Measurements from ENCODE around the gene PDGFD. TPM values are rescaled to one million over a fixed set of nuclear protein-coding genes. Genes with fewer than 3 reads are reported as not detected.

The PDGFD gene
- 2.8 TPM for polyA plus RNA-seq (2013, experiment 1 of 4)
- polyA plus RNA-seq (2013, experiment 2 of 4): 3.3 TPM
- 2.9 TPM for polyA plus RNA-seq (2013, experiment 3 of 4)
- polyA plus RNA-seq (2013, experiment 4 of 4): 2.4 TPM

- Histone ChIP-seq H3K9me3 (ENCODE audit: control insufficient read depth, low read length) (no peaks in the 10 kb centered on the region), H3K27ac (ENCODE audit: insufficient read depth, low read depth, low read length, poor library complexity, severe bottlenecking) (no peak within 1 kb of the TSS), H3K4me3 (ENCODE audit: insufficient read depth, low read depth, low read length) (peak within 1 kb of the TSS; percentile 63), H3K27me3 (ENCODE audit: control insufficient read depth, insufficient read depth, low read length, poor library complexity, severe bottlenecking) (no peaks in the 10 kb centered on the region), H3K36me3 (ENCODE audit: control insufficient read depth, insufficient read depth, low read length) (no peaks in the 10 kb centered on the region), H3K4me1 (ENCODE audit: control insufficient read depth, insufficient read depth, low read length) (no peaks in the 10 kb centered on the region)
- WGBS, 2 experiments: 1% methylated on average over 37 of the region's 37 CpGs
Measured at GRCh38 chr11:104164028-104164520, at the start of gene PDGFD. Gene PDGFD (minus strand): TSS chr11:104164147.

GRCh38 chr11:104206936-104207335, 43.0 kb upstream of the PDGFD start:
- H3K4me3 ChIP-seq (ENCODE audit: insufficient read depth, low read depth, low read length): no peak overlapping the region

GRCh38 chr11:104205838-104206237, 41.9 kb upstream of the PDGFD start:
- H3K4me3 ChIP-seq (ENCODE audit: insufficient read depth, low read depth, low read length): no peak overlapping the region
- no peaks in the 10 kb centered on the region for H3K27me3 ChIP-seq (ENCODE audit: control insufficient read depth, insufficient read depth, low read length, poor library complexity, severe bottlenecking)
- no peaks in the 10 kb centered on the region for H3K36me3 ChIP-seq (ENCODE audit: control insufficient read depth, insufficient read depth, low read length)
- H3K4me1 ChIP-seq (ENCODE audit: control insufficient read depth, insufficient read depth, low read length): no peaks in the 10 kb centered on the region
- no peaks in the 10 kb centered on the region for H3K9me3 ChIP-seq (ENCODE audit: control insufficient read depth, low read length)
- no peak overlapping the region for H3K27ac ChIP-seq (ENCODE audit: insufficient read depth, low read depth, low read length, poor library complexity, severe bottlenecking)

More at GRCh38 chr11:104206936-104207335, 43.0 kb upstream of the PDGFD start:
- Histone ChIP-seq H3K27me3 (ENCODE audit: control insufficient read depth, insufficient read depth, low read length, poor library complexity, severe bottlenecking) (no peaks in the 10 kb centered on the region), H3K36me3 (ENCODE audit: control insufficient read depth, insufficient read depth, low read length) (no peaks in the 10 kb centered on the region), H3K4me1 (ENCODE audit: control insufficient read depth, insufficient read depth, low read length) (no peaks in the 10 kb centered on the region), H3K27ac (ENCODE audit: insufficient read depth, low read depth, low read length, poor library complexity, severe bottlenecking) (no peak overlapping the region), H3K9me3 (ENCODE audit: control insufficient read depth, low read length) (no peaks in the 10 kb centered on the region)
- WGBS, 2 experiments: 90 to 98% methylated on average over 3 to 4 of the region's 4 CpGs

- H3K9me3 ChIP-seq (ENCODE audit: control insufficient read depth, low read length): no peaks in the 10 kb centered on the region
- no peaks in the 10 kb centered on the region for H3K27me3 ChIP-seq (ENCODE audit: control insufficient read depth, insufficient read depth, low read length, poor library complexity, severe bottlenecking)
- H3K27ac ChIP-seq (ENCODE audit: insufficient read depth, low read depth, low read length, poor library complexity, severe bottlenecking): no peak overlapping the region
- H3K4me3 ChIP-seq (ENCODE audit: insufficient read depth, low read depth, low read length): no peak overlapping the region
- H3K36me3 ChIP-seq (ENCODE audit: control insufficient read depth, insufficient read depth, low read length): no peaks in the 10 kb centered on the region
- H3K4me1 ChIP-seq (ENCODE audit: control insufficient read depth, insufficient read depth, low read length): no peaks in the 10 kb centered on the region
Measured at GRCh38 chr11:104200688-104201087, 36.7 kb upstream of the PDGFD start.

- 91 to 100% methylated on average over 1 of the region's 1 CpG for WGBS, 2 experiments
- Histone ChIP-seq H3K4me1 (ENCODE audit: control insufficient read depth, insufficient read depth, low read length) (no peaks in the 10 kb centered on the region), H3K27ac (ENCODE audit: insufficient read depth, low read depth, low read length, poor library complexity, severe bottlenecking) (no peak overlapping the region), H3K9me3 (ENCODE audit: control insufficient read depth, low read length) (no peaks in the 10 kb centered on the region), H3K27me3 (ENCODE audit: control insufficient read depth, insufficient read depth, low read length, poor library complexity, severe bottlenecking) (no peaks in the 10 kb centered on the region), H3K36me3 (ENCODE audit: control insufficient read depth, insufficient read depth, low read length) (no peaks in the 10 kb centered on the region), H3K4me3 (ENCODE audit: insufficient read depth, low read depth, low read length) (no peak overlapping the region)
Measured at GRCh38 chr11:104199053-104199452, 35.1 kb upstream of the PDGFD start.

- H3K27me3 ChIP-seq (ENCODE audit: control insufficient read depth, insufficient read depth, low read length, poor library complexity, severe bottlenecking): no peaks in the 10 kb centered on the region
- H3K9me3 ChIP-seq (ENCODE audit: control insufficient read depth, low read length): no peaks in the 10 kb centered on the region
- no peaks in the 10 kb centered on the region for H3K4me1 ChIP-seq (ENCODE audit: control insufficient read depth, insufficient read depth, low read length)
- H3K4me3 ChIP-seq (ENCODE audit: insufficient read depth, low read depth, low read length): no peak overlapping the region
- no peak overlapping the region for H3K27ac ChIP-seq (ENCODE audit: insufficient read depth, low read depth, low read length, poor library complexity, severe bottlenecking)
- 89 to 92% methylated on average over 2 of the region's 2 CpGs for WGBS, 2 experiments
- no peaks in the 10 kb centered on the region for H3K36me3 ChIP-seq (ENCODE audit: control insufficient read depth, insufficient read depth, low read length)
Measured at GRCh38 chr11:104198576-104198975, 34.6 kb upstream of the PDGFD start.

GRCh38 chr11:104191124-104191523, 27.2 kb upstream of the PDGFD start:
- WGBS, 2 experiments: 91 to 95% methylated on average over 3 of the region's 3 CpGs
- no peaks in the 10 kb centered on the region for H3K36me3 ChIP-seq (ENCODE audit: control insufficient read depth, insufficient read depth, low read length)
- no peaks in the 10 kb centered on the region for H3K4me1 ChIP-seq (ENCODE audit: control insufficient read depth, insufficient read depth, low read length)
- H3K27me3 ChIP-seq (ENCODE audit: control insufficient read depth, insufficient read depth, low read length, poor library complexity, severe bottlenecking): no peaks in the 10 kb centered on the region
- H3K27ac ChIP-seq (ENCODE audit: insufficient read depth, low read depth, low read length, poor library complexity, severe bottlenecking): no peak overlapping the region
- H3K9me3 ChIP-seq (ENCODE audit: control insufficient read depth, low read length): no peaks in the 10 kb centered on the region
- no peak overlapping the region for H3K4me3 ChIP-seq (ENCODE audit: insufficient read depth, low read depth, low read length)

- Histone ChIP-seq H3K4me3 (ENCODE audit: insufficient read depth, low read depth, low read length) (no peak overlapping the region), H3K27ac (ENCODE audit: insufficient read depth, low read depth, low read length, poor library complexity, severe bottlenecking) (no peak overlapping the region), H3K4me1 (ENCODE audit: control insufficient read depth, insufficient read depth, low read length) (no peaks in the 10 kb centered on the region), H3K36me3 (ENCODE audit: control insufficient read depth, insufficient read depth, low read length) (no peaks in the 10 kb centered on the region), H3K9me3 (ENCODE audit: control insufficient read depth, low read length) (no peaks in the 10 kb centered on the region), H3K27me3 (ENCODE audit: control insufficient read depth, insufficient read depth, low read length, poor library complexity, severe bottlenecking) (no peaks in the 10 kb centered on the region)
Measured at GRCh38 chr11:104183593-104183992, 19.6 kb upstream of the PDGFD start.

- Histone ChIP-seq H3K27ac (ENCODE audit: insufficient read depth, low read depth, low read length, poor library complexity, severe bottlenecking) (no peak overlapping the region), H3K4me1 (ENCODE audit: control insufficient read depth, insufficient read depth, low read length) (no peaks in the 10 kb centered on the region), H3K27me3 (ENCODE audit: control insufficient read depth, insufficient read depth, low read length, poor library complexity, severe bottlenecking) (no peaks in the 10 kb centered on the region), H3K4me3 (ENCODE audit: insufficient read depth, low read depth, low read length) (no peak overlapping the region), H3K9me3 (ENCODE audit: control insufficient read depth, low read length) (no peaks in the 10 kb centered on the region), H3K36me3 (ENCODE audit: control insufficient read depth, insufficient read depth, low read length) (no peaks in the 10 kb centered on the region)
- 97% methylated on average over 1 of the region's 1 CpG for WGBS, 2 experiments
Measured at GRCh38 chr11:104175769-104176168, 11.8 kb upstream of the PDGFD start.

GRCh38 chr11:104169091-104169490, 5.1 kb upstream of the PDGFD start:
- H3K36me3 ChIP-seq (ENCODE audit: control insufficient read depth, insufficient read depth, low read length): no peaks in the 10 kb centered on the region
- no peaks in the 10 kb centered on the region for H3K9me3 ChIP-seq (ENCODE audit: control insufficient read depth, low read length)
- no peaks in the 10 kb centered on the region for H3K27me3 ChIP-seq (ENCODE audit: control insufficient read depth, insufficient read depth, low read length, poor library complexity, severe bottlenecking)
- no peaks in the 10 kb centered on the region for H3K4me1 ChIP-seq (ENCODE audit: control insufficient read depth, insufficient read depth, low read length)
- H3K4me3 ChIP-seq (ENCODE audit: insufficient read depth, low read depth, low read length): no peak overlapping the region
- no peak overlapping the region for H3K27ac ChIP-seq (ENCODE audit: insufficient read depth, low read depth, low read length, poor library complexity, severe bottlenecking)

GRCh38 chr11:104165014-104165413, 1.1 kb upstream of the PDGFD start:
- Histone ChIP-seq H3K36me3 (ENCODE audit: control insufficient read depth, insufficient read depth, low read length) (no peaks in the 10 kb centered on the region), H3K27me3 (ENCODE audit: control insufficient read depth, insufficient read depth, low read length, poor library complexity, severe bottlenecking) (no peaks in the 10 kb centered on the region), H3K9me3 (ENCODE audit: control insufficient read depth, low read length) (no peaks in the 10 kb centered on the region), H3K4me3 (ENCODE audit: insufficient read depth, low read depth, low read length) (no peak overlapping the region), H3K27ac (ENCODE audit: insufficient read depth, low read depth, low read length, poor library complexity, severe bottlenecking) (no peak overlapping the region), H3K4me1 (ENCODE audit: control insufficient read depth, insufficient read depth, low read length) (no peaks in the 10 kb centered on the region)
- 82 to 88% methylated on average over 7 of the region's 7 CpGs for WGBS, 2 experiments

All from ectodermal cell (in vitro differentiated cells).